Karpas-422 (cell line): ENCODE results near the gene PCBD1. TPM values are rescaled to one million over a fixed set of nuclear protein-coding genes. Genes with fewer than 3 reads are reported as not detected.
"Not testable (repeated sequence)": the region's sequence is repeated elsewhere in the genome, so short reads cannot be mapped to it uniquely, and the experiment has no call there.

Experiments used
- DNase-seq: peaks from one replicate; pipeline ENCODE4 v3.0.0-alpha.2; 2015
- H2AFZ ChIP-seq: fragments of 200-600 bp; sonication (generic); 2 replicates; pipeline ENCODE4 v1.6.1; 2014; ENCODE audit warnings: antibody characterized with exemption, low read length, mixed read lengths
- H3K27ac ChIP-seq: fragments of 200-600 bp; sonication (generic); 2 replicates; pipeline ENCODE4 v1.5.1; 2014; ENCODE audit warnings: mild to moderate bottlenecking, low read length, moderate library complexity
- H3K27me3 ChIP-seq: fragments of 200-600 bp; sonication (generic); 2 replicates; pipeline ENCODE4 v1.6.1; 2014; ENCODE audit warnings: low read length, mixed read lengths
- H3K36me3 ChIP-seq: fragments of 200-600 bp; sonication (generic); 2 replicates; pipeline ENCODE4 v1.6.1; 2014; ENCODE audit warnings: low read length, mixed read lengths; ENCODE audit not compliant: insufficient read depth
- H3K4me1 ChIP-seq: fragments of 200-600 bp; sonication (generic); 2 replicates; pipeline ENCODE4 v1.6.1; 2014; ENCODE audit warnings: mild to moderate bottlenecking, low read length, mixed read lengths
- H3K4me2 ChIP-seq: fragments of 200-600 bp; sonication (generic); 2 replicates; pipeline ENCODE4 v1.6.1; 2014; ENCODE audit warnings: low read length, low read depth, mild to moderate bottlenecking; ENCODE audit not compliant: poor library complexity, severe bottlenecking
- H3K4me3 ChIP-seq: fragments of 200-600 bp; sonication (generic); 2 replicates; pipeline ENCODE4 v1.5.1; 2014; ENCODE audit warnings: mild to moderate bottlenecking, antibody characterized with exemption, low read length, mixed read lengths
- H3K79me2 ChIP-seq: fragments of 200-600 bp; sonication (generic); 2 replicates; pipeline ENCODE4 v1.6.1; 2014; ENCODE audit warnings: mild to moderate bottlenecking, low read length, mixed read lengths
- H3K9ac ChIP-seq: fragments of 200-600 bp; sonication (generic); 2 replicates; pipeline ENCODE4 v1.6.0; 2014; ENCODE audit warnings: low read length
- H3K9me2 ChIP-seq: fragments of 200-600 bp; sonication (generic), shearing (Covaris generic); replicated peaks from 2 replicates; pipeline ENCODE4 v1.6.0; 2014; ENCODE audit warnings: mild to moderate bottlenecking, low read length, moderate library complexity; ENCODE audit not compliant: insufficient read depth
- H3K9me3 ChIP-seq: fragments of 300-700, 200-600 bp; sonication (generic); 2 replicates; pipeline ENCODE4 v1.6.1; 2014; ENCODE audit warnings: low read length, mixed read lengths
- H4K20me1 ChIP-seq: fragments of 200-600 bp; sonication (generic); 2 replicates; pipeline ENCODE4 v1.6.1; 2014; ENCODE audit warnings: mild to moderate bottlenecking, antibody characterized with exemption, low read length, low read depth; ENCODE audit not compliant: insufficient read depth
- total RNA-seq: library from RNA; depleted of rRNA; stranded (reverse); fragments of >200 nt; shearing (Covaris generic); gene quantifications from 2 replicates; pipeline ENCODE4 v1.2.3, GENCODE V29; 2014; ENCODE audit warnings: low replicate concordance

PCBD1 gene
- total RNA-seq, 1 experiment from 2014 or later, result 76.4 TPM

DNA sequence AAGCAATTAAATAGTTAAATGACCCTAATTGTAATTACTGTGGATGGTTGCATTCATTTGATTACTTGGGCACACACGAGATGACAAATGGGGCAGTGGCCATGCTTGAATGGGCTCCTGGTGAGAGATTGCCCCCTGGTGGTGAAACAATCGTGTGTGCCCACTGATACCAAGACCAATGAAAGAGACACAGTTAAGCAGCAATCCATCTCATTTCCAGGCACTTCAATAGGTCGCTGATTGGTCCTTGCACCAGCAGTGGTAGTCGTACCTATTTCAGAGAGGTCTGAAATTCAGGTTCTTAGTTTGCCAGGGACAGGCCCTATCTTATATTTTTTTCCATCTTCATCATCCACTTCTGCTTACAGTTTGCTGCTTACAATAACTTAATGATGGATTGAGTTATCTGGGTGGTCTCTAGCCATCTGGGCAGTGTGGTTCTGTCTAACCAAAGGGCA is 8.3 kb downstream of the PCBD1 start:
- peak; percentile 93 for DNase-seq
- no peak overlapping the region for H3K4me3 ChIP-seq
- H3K79me2 ChIP-seq, result no peaks in the 10 kb centered on the region
- H3K36me3 ChIP-seq, result peaks cover 6% of the 10 kb centered on the region; the same call in 1 of the 2 replicates
- no peak overlapping the region for H3K4me2 ChIP-seq
- H3K27me3 ChIP-seq, result no peaks in the 10 kb centered on the region
- no peak overlapping the region for H3K9ac ChIP-seq
- H4K20me1 ChIP-seq, result no peaks in the 10 kb centered on the region
- peaks cover 10% of the 10 kb centered on the region for H3K4me1 ChIP-seq
- no peaks in the 10 kb centered on the region for H3K9me3 ChIP-seq
- H3K9me2 ChIP-seq, result no peaks in the 10 kb centered on the region
- H2AFZ ChIP-seq, result no peak overlapping the region
- H3K27ac ChIP-seq, result no peak overlapping the region

DNA sequence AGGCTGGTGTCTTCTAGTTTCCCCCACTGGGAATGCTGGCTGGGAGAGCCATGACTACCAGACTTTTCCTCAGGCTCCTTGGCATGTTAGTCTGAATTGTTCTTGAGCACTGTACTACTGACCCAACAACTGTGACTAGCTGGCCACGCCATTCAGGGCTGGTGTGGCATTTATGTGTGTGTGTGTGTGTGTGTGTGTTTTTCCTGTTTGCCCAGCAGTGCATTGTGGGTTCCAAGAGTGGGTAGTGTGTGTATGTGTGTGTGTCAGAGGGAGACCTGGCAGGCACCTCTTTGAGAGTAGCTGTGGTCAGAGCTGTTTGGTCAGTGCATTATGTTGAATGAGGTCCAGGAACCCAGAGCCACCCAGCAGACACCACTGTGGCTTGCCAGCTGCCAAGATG is 9.2 kb downstream of the PCBD1 start:
- H3K27me3 ChIP-seq, result no peaks in the 10 kb centered on the region
- H3K4me2 ChIP-seq, result no peak overlapping the region
- H3K4me3 ChIP-seq, result no peak overlapping the region
- no peak for DNase-seq
- H3K9me3 ChIP-seq, result no peaks in the 10 kb centered on the region
- no peak overlapping the region for H3K27ac ChIP-seq
- H3K79me2 ChIP-seq, result no peaks in the 10 kb centered on the region
- H3K36me3 ChIP-seq, result peaks cover 3% of the 10 kb centered on the region; the same call in 1 of the 2 replicates
- H3K9ac ChIP-seq, result no peak overlapping the region
- H3K4me1 ChIP-seq, result peaks cover 5% of the 10 kb centered on the region
- no peaks in the 10 kb centered on the region for H4K20me1 ChIP-seq
- no peaks in the 10 kb centered on the region for H3K9me2 ChIP-seq
- H2AFZ ChIP-seq, result no peak overlapping the region

DNA sequence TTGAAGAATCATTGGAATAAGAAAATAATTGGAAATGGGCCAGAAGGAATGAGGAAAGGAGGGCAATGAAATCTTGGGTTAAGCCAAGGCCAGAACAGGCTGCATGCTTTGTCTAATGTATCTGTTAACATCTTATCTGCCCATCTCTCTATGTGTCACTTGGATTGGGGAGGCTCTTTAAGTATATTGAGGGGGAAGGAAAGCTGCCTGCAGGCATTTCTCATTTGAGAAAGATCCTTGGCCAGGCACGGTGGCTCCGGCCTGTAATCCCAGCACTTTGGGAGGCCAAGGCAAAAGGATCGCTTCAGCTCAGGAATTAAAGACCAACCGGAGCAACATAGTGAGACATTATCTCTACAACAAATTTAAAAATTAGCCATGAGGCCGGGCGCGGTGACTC is 14.3 kb downstream of the PCBD1 start:
- Histone ChIP-seq H4K20me1 (no peaks in the 10 kb centered on the region), H2AFZ (no peak overlapping the region), H3K9ac (no peak overlapping the region), H3K9me2 (no peaks in the 10 kb centered on the region), H3K27me3 (no peaks in the 10 kb centered on the region), H3K27ac (no peak overlapping the region), H3K4me1 (no peaks in the 10 kb centered on the region), H3K79me2 (no peaks in the 10 kb centered on the region), H3K4me3 (no peak overlapping the region), H3K9me3 (no peaks in the 10 kb centered on the region), H3K4me2 (no peak overlapping the region), H3K36me3 (peaks cover 3% of the 10 kb centered on the region; the same call in 1 of the 2 replicates)
- DNase-seq, result no peak

DNA sequence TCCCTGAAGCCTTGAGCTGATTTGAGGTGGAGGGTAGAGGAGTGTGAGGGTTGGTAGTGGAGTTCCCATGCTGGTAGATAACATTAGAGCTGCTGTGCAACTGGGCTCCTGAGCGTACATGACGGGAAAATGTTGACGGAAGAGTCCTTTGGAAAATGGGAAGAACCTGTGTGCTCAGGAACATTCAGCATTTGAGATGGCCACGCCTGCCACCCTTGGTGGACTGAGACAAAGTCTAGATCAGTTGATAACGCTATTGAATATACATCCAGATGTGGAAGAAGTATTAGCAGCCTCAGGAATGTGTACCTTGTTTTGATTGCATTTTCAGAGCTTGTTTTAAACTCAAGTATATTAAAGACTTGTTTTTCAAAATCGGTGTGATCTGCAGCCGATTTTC is 16.1 kb downstream of the PCBD1 start:
- no peaks in the 10 kb centered on the region; the same call in 1 of the 2 replicates for H3K36me3 ChIP-seq

DNA sequence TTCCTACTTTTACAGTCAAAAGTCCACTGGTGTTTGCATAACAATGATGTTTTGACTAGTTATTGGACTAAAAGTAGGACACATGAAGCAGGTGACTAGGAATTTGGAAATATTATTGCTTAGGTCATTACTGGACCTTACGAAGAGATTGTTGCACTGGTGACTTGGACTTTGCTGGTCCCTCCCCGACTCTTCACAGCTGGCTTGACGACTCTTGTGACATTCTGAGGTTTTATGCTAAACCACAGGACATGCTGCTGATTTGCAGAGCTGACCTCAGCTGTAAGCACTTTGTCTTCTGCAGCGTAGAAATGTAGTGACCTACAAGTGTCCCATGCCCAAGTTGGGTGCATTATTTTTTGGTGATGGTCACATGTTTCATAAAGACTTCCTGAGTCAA is 21.9 kb downstream of the PCBD1 start:
- H3K4me2 ChIP-seq, result no peak overlapping the region
- no peaks in the 10 kb centered on the region for H3K9me3 ChIP-seq
- H2AFZ ChIP-seq, result no peak overlapping the region
- no peak overlapping the region for H3K9ac ChIP-seq
- H4K20me1 ChIP-seq, result no peaks in the 10 kb centered on the region
- no peak for DNase-seq
- no peaks in the 10 kb centered on the region for H3K9me2 ChIP-seq
- H3K36me3 ChIP-seq, result no peaks in the 10 kb centered on the region
- no peaks in the 10 kb centered on the region for H3K79me2 ChIP-seq
- no peaks in the 10 kb centered on the region for H3K4me1 ChIP-seq
- H3K27me3 ChIP-seq, result no peaks in the 10 kb centered on the region
- H3K27ac ChIP-seq, result no peak overlapping the region
- H3K4me3 ChIP-seq, result no peak overlapping the region

More for the DNA sequence above, 16.1 kb downstream of the PCBD1 start:
- Histone ChIP-seq H3K9me3 (no peaks in the 10 kb centered on the region), H3K4me1 (no peaks in the 10 kb centered on the region), H4K20me1 (no peaks in the 10 kb centered on the region), H3K27me3 (no peaks in the 10 kb centered on the region), H3K4me3 (no peak overlapping the region), H3K9ac (no peak overlapping the region), H3K27ac (no peak overlapping the region), H2AFZ (no peak overlapping the region), H3K79me2 (no peaks in the 10 kb centered on the region), H3K4me2 (no peak overlapping the region), H3K9me2 (no peaks in the 10 kb centered on the region)
- no peak for DNase-seq

DNA sequence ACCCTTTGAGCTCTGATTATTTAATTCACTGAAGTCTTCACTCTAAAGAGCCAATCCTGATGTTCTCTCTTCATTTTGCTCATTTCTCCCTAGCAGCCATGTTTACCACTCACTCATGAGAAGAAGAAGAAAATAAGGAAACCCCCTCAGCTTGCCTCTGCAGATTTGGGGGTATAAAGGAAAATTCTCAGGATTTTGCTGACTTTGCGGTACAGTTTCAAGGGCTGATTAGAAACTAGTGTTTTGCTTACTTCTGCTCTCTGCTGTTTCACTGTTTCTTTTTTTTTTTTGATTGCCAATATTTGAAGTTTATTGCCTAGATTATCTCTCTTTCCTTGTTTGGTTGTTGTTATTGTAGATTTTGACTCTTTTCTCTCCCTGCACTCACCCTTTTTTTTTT is 23.4 kb downstream of the PCBD1 start:
- Histone ChIP-seq H3K9me2 (no peaks in the 10 kb centered on the region), H3K27ac (no peak overlapping the region), H3K4me1 (no peaks in the 10 kb centered on the region), H3K9me3 (no peaks in the 10 kb centered on the region), H3K79me2 (no peaks in the 10 kb centered on the region), H3K4me2 (no peak overlapping the region), H3K36me3 (peaks cover 6% of the 10 kb centered on the region; the same call in 1 of the 2 replicates), H3K27me3 (no peaks in the 10 kb centered on the region), H3K9ac (no peak overlapping the region), H3K4me3 (no peak overlapping the region), H4K20me1 (no peaks in the 10 kb centered on the region), H2AFZ (no peak overlapping the region)
- no peak for DNase-seq

DNA sequence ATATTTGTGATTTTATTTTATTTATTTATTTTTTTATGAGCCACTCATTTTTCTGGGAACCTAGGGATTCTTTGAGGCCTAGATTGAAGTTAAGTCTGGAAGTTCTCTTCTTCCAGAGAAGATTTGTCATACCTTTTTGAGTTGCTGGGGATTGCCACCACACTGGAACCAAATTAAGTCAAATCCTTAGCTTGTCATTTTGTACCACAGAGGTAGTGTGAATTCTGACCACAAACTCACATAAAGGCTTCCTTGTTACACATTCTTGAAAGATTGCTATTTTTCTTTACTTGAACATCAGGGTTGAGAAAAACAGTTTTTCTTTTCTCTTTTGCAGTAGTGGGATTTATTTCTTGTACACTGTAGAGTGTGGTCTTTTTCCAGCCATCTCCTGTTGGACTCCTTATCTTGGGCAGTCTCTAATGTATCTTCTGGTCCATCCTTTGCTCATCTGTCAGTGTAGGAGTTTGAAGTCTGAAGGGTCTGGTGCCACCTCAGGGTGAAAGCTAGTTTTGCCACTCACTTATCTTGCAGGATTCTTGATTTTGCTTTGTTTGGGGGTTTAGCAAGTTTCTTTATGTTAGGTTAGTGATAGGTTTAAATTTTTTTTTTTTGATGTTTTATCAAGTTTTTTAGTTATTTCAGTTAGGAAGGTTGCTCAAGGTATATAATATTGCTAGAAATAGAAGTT is 24.8 kb downstream of the PCBD1 start:
- Histone ChIP-seq H4K20me1 (no peaks in the 10 kb centered on the region), H3K27me3 (no peaks in the 10 kb centered on the region), H3K9me2 (no peaks in the 10 kb centered on the region), H2AFZ (no peak overlapping the region), H3K36me3 (peaks cover 15% of the 10 kb centered on the region; the same call in 1 of the 2 replicates), H3K79me2 (no peaks in the 10 kb centered on the region), H3K4me1 (no peaks in the 10 kb centered on the region), H3K9ac (no peak overlapping the region), H3K27ac (no peak overlapping the region), H3K4me3 (no peak overlapping the region), H3K4me2 (no peak overlapping the region), H3K9me3 (no peaks in the 10 kb centered on the region)
- DNase-seq, result no peak

DNA sequence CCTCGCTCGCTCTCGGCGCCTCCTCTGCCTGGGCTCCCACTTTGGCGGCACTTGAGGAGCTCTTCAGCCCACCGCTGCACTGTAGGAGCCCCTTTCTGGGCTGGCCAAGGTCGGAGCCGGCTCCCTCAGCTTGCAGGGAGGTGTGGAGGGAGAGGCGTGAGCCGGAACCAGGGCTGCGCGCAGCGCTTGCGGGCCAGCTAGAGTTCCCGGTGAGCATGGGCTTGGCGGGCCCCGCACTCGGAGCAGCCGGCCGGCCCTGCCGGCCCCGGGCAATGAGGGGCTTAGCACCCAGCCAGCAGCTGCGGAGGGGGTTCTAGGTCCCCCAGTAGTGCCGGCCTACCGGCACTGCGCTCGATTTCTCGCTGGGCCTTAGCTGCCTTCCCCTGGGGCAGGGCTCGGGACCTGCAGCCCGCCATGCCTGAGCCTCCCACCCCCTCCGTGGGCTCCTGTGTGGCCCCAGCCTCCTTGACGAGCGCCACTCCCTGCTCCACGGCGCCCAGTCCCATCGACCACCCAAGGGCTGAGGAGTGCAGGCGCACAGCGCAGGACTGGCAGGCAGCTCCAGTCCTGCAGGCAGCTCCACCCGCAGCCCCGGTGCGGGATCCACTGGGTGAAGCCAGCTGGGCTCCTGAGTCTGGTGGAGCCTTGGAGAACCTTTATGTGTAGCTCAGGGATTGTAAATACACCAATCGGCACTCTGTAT is 26.7 kb downstream of the PCBD1 start:
- H3K9me3 ChIP-seq, H4K20me1 ChIP-seq: not testable (repeated sequence)
- H3K36me3 ChIP-seq, result peaks cover 16% of the 10 kb centered on the region; the same call in 1 of the 2 replicates

More for the DNA sequence above, 26.7 kb downstream of the PCBD1 start:
- not testable (repeated sequence) for H3K4me3 ChIP-seq, H3K27ac ChIP-seq, H3K4me2 ChIP-seq, DNase-seq, H3K79me2 ChIP-seq, H3K9ac ChIP-seq, H3K9me2 ChIP-seq, H3K27me3 ChIP-seq, H3K4me1 ChIP-seq, H2AFZ ChIP-seq
